Measurements from ENCODE around the gene RBKS. TPM values are rescaled to one million over a fixed set of nuclear protein-coding genes. Genes with fewer than 3 reads are reported as not detected.

The RBKS gene
- total RNA-seq, 1 donor from 2014 or later = 1.6 TPM

GRCh38 chr2:27857417-27858172 is 32.6 kb downstream of the RBKS start:
- peak overlapping the region; percentile 68 for H3K27ac ChIP-seq (ENCODE audit: low read depth, low read length)
- H3K4me1 Mint-ChIP-seq (ENCODE audit: low read depth, unreplicated experiment) = peaks cover 11% of the 10 kb centered on the region
- no peaks in the 10 kb centered on the region for H3K27me3 ChIP-seq (ENCODE audit: insufficient read depth, low read length)
- H3K79me2 ChIP-seq (ENCODE audit: insufficient read depth, low read length) = no peaks in the 10 kb centered on the region
- no peaks in the 10 kb centered on the region for H3K36me3 ChIP-seq (ENCODE audit: insufficient read depth, low read length)
- no peak overlapping the region for H3K27ac Mint-ChIP-seq (ENCODE audit: unreplicated experiment)
- FAIRE-seq (no peak), DNase-seq (ENCODE audit: low read depth) (peak; percentile 82)
- no peak overlapping the region for H3K4me2 ChIP-seq (ENCODE audit: low read length)
- H3K4me3 ChIP-seq (ENCODE audit: insufficient read depth, low read depth, low read length) = no peak overlapping the region
- H3K9me3 Mint-ChIP-seq (ENCODE audit: unreplicated experiment) = peaks cover 7% of the 10 kb centered on the region
- H4K20me1 ChIP-seq (ENCODE audit: insufficient read depth, low read length) = no peaks in the 10 kb centered on the region
- no peak overlapping the region for H2AFZ ChIP-seq (ENCODE audit: low read depth, low read length)
- no peak overlapping the region for H3K4me3 Mint-ChIP-seq (ENCODE audit: unreplicated experiment)
- no peak overlapping the region for H3K9ac ChIP-seq (ENCODE audit: low read length)
- peaks cover 4% of the 10 kb centered on the region for H3K36me3 Mint-ChIP-seq (ENCODE audit: low read depth, unreplicated experiment)
- peaks cover 20% of the 10 kb centered on the region for H3K4me1 ChIP-seq (ENCODE audit: insufficient read depth, low read length)
- TF ChIP-seq CTCF (IDR thresholded peaks at IDR 0.05; ENCODE audit: insufficient read depth, low read depth, low read length) (no peak), EZH2 (IDR thresholded peaks at IDR 0.05; ENCODE audit: insufficient read depth, low read length) (no peak)
- H3K9me3 ChIP-seq (ENCODE audit: insufficient read depth, low read depth, low read length) = no peaks in the 10 kb centered on the region
- H3K27me3 Mint-ChIP-seq (ENCODE audit: low read depth, unreplicated experiment) = no peaks in the 10 kb centered on the region

GRCh38 chr2:27856956-27857355 is 33.2 kb downstream of the RBKS start:
- H3K4me1 Mint-ChIP-seq (ENCODE audit: low read depth, unreplicated experiment) = peaks cover 11% of the 10 kb centered on the region
- no peak overlapping the region for H3K4me3 Mint-ChIP-seq (ENCODE audit: unreplicated experiment)
- Histone ChIP-seq H3K36me3 (ENCODE audit: insufficient read depth, low read length) (no peaks in the 10 kb centered on the region), H3K4me3 (ENCODE audit: insufficient read depth, low read depth, low read length) (no peak overlapping the region), H3K4me1 (ENCODE audit: insufficient read depth, low read length) (peaks cover 20% of the 10 kb centered on the region), H2AFZ (ENCODE audit: low read depth, low read length) (no peak overlapping the region), H3K79me2 (ENCODE audit: insufficient read depth, low read length) (no peaks in the 10 kb centered on the region), H3K27ac (ENCODE audit: low read depth, low read length) (peak overlapping the region; percentile 68), H3K27me3 (ENCODE audit: insufficient read depth, low read length) (no peaks in the 10 kb centered on the region), H3K9me3 (ENCODE audit: insufficient read depth, low read depth, low read length) (no peaks in the 10 kb centered on the region), H3K9ac (ENCODE audit: low read length) (no peak overlapping the region), H3K4me2 (ENCODE audit: low read length) (no peak overlapping the region), H4K20me1 (ENCODE audit: insufficient read depth, low read length) (no peaks in the 10 kb centered on the region)
- H3K9me3 Mint-ChIP-seq (ENCODE audit: unreplicated experiment) = peaks cover 7% of the 10 kb centered on the region
- no peak for TF ChIP-seq EZH2 (IDR thresholded peaks at IDR 0.05; ENCODE audit: insufficient read depth, low read length)
- TF ChIP-seq CTCF (IDR thresholded peaks at IDR 0.05; ENCODE audit: insufficient read depth, low read depth, low read length) = no peak
- no peak overlapping the region for H3K27ac Mint-ChIP-seq (ENCODE audit: unreplicated experiment)
- H3K36me3 Mint-ChIP-seq (ENCODE audit: low read depth, unreplicated experiment) = peaks cover 4% of the 10 kb centered on the region
- DNase-seq (ENCODE audit: low read depth) (no peak), FAIRE-seq (no peak)
- no peaks in the 10 kb centered on the region for H3K27me3 Mint-ChIP-seq (ENCODE audit: low read depth, unreplicated experiment)

GRCh38 chr2:27856386-27856785 is 33.8 kb downstream of the RBKS start:
- H3K4me1 ChIP-seq (ENCODE audit: insufficient read depth, low read length) = peaks cover 20% of the 10 kb centered on the region

More at GRCh38 chr2:27856386-27856785, 33.8 kb downstream of the RBKS start:
- Histone ChIP-seq H3K9ac (ENCODE audit: low read length) (no peak overlapping the region), H3K79me2 (ENCODE audit: insufficient read depth, low read length) (no peaks in the 10 kb centered on the region), H3K27ac (ENCODE audit: low read depth, low read length) (peak overlapping the region; percentile 68), H3K4me2 (ENCODE audit: low read length) (no peak overlapping the region), H3K9me3 (ENCODE audit: insufficient read depth, low read depth, low read length) (no peaks in the 10 kb centered on the region), H3K4me3 (ENCODE audit: insufficient read depth, low read depth, low read length) (no peak overlapping the region), H3K36me3 (ENCODE audit: insufficient read depth, low read length) (no peaks in the 10 kb centered on the region), H2AFZ (ENCODE audit: low read depth, low read length) (no peak overlapping the region), H3K27me3 (ENCODE audit: insufficient read depth, low read length) (no peaks in the 10 kb centered on the region), H4K20me1 (ENCODE audit: insufficient read depth, low read length) (no peaks in the 10 kb centered on the region)
- Mint-ChIP-seq H3K4me3 (ENCODE audit: unreplicated experiment) (no peak overlapping the region), H3K9me3 (ENCODE audit: unreplicated experiment) (peaks cover 7% of the 10 kb centered on the region), H3K4me1 (ENCODE audit: low read depth, unreplicated experiment) (peaks cover 11% of the 10 kb centered on the region), H3K27me3 (ENCODE audit: low read depth, unreplicated experiment) (no peaks in the 10 kb centered on the region), H3K27ac (ENCODE audit: unreplicated experiment) (no peak overlapping the region), H3K36me3 (ENCODE audit: low read depth, unreplicated experiment) (peaks cover 4% of the 10 kb centered on the region)
- no peak for TF ChIP-seq CTCF (IDR thresholded peaks at IDR 0.05; ENCODE audit: insufficient read depth, low read depth, low read length)
- no peak for TF ChIP-seq EZH2 (IDR thresholded peaks at IDR 0.05; ENCODE audit: insufficient read depth, low read length)
- DNase-seq (ENCODE audit: low read depth) (no peak), FAIRE-seq (no peak)

Data from astrocyte (in vitro differentiated cells and primary cell).